Measurements from ENCODE around the gene LHFPL6.

LHFPL6 gene

GRCh38 chr13:39623466-39623865 lies 20.5 kb upstream of the LHFPL6 start:
- Histone ChIP-seq H3K79me2 (ENCODE audit: insufficient read depth, low read length) (no peaks in the 10 kb centered on the region), H2AFZ (ENCODE audit: low read depth, low read length) (no peak overlapping the region), H3K9me3 (ENCODE audit: insufficient read depth, low read length, severe bottlenecking) (no peaks in the 10 kb centered on the region), H4K20me1 (ENCODE audit: insufficient read depth, low read length) (no peaks in the 10 kb centered on the region), H3K9ac (ENCODE audit: low read depth, low read length) (no peak overlapping the region), H3K4me2 (ENCODE audit: insufficient read depth, low read length) (no peak overlapping the region), H3K4me3 (ENCODE audit: low read depth in 1 of 2, low read length in 2 of 2) (no peak overlapping the region), H3K4me1 (ENCODE audit: insufficient read depth, low read length) (no peaks in the 10 kb centered on the region), H3K27ac (ENCODE audit: low read length) (no peak overlapping the region), H3K36me3 (ENCODE audit: insufficient read depth, low read length) (no peaks in the 10 kb centered on the region), H3K27me3 (ENCODE audit: insufficient read depth, low read length, poor library complexity) (no peaks in the 10 kb centered on the region)
- DNase-seq (no peak), ATAC-seq (ENCODE audit: insufficient read depth, low read depth) (no peak)
- TF ChIP-seq CTCF (IDR thresholded peaks at IDR 0.05; ENCODE audit: borderline replicate concordance, extremely low read depth, low read length, poor library complexity, severe bottlenecking) (no peak), EZH2 (IDR thresholded peaks at IDR 0.05; ENCODE audit: borderline replicate concordance, low read depth, low read length, severe bottlenecking) (no peak)

DNA sequence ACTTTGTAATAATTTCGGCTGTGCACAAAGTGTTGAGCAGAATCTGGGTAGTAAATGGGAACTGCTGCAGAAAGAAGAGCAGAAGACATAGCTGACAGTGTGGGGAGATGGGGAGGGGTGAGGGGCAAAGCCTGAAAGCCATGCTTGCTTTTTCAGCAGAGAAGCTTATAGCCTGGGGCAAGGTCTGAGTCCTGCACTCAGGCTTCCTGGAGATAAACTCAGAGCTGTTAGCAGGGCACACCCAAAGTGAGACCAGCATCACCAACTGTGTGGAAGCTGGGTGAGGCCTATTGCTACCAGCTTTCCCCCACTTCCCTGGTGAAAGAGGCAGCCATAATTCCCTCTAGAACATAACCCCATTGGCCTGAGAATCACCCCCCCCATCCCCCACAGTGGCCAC lies 15.6 kb upstream of the LHFPL6 start:
- no peaks in the 10 kb centered on the region for H3K9me3 ChIP-seq (ENCODE audit: insufficient read depth, low read length, severe bottlenecking)
- H2AFZ ChIP-seq (ENCODE audit: low read depth, low read length), result no peak overlapping the region
- H3K79me2 ChIP-seq (ENCODE audit: insufficient read depth, low read length), result no peaks in the 10 kb centered on the region
- no peak for TF ChIP-seq CTCF (IDR thresholded peaks at IDR 0.05; ENCODE audit: borderline replicate concordance, extremely low read depth, low read length, poor library complexity, severe bottlenecking)
- TF ChIP-seq EZH2 (IDR thresholded peaks at IDR 0.05; ENCODE audit: borderline replicate concordance, low read depth, low read length, severe bottlenecking), result no peak
- no peaks in the 10 kb centered on the region for H4K20me1 ChIP-seq (ENCODE audit: insufficient read depth, low read length)
- H3K9ac ChIP-seq (ENCODE audit: low read depth, low read length), result no peak overlapping the region
- DNase-seq, result no peak
- no peak overlapping the region for H3K27ac ChIP-seq (ENCODE audit: low read length)
- H3K4me1 ChIP-seq (ENCODE audit: insufficient read depth, low read length), result no peaks in the 10 kb centered on the region
- no peak overlapping the region for H3K4me2 ChIP-seq (ENCODE audit: insufficient read depth, low read length)
- no peak overlapping the region for H3K4me3 ChIP-seq (ENCODE audit: low read depth in 1 of 2, low read length in 2 of 2)
- no peaks in the 10 kb centered on the region for H3K36me3 ChIP-seq (ENCODE audit: insufficient read depth, low read length)
- H3K27me3 ChIP-seq (ENCODE audit: insufficient read depth, low read length, poor library complexity), result no peaks in the 10 kb centered on the region
- ATAC-seq (ENCODE audit: insufficient read depth, low read depth), result no peak

- Histone ChIP-seq H2AFZ (ENCODE audit: low read depth, low read length) (no peak overlapping the region), H3K9me3 (ENCODE audit: insufficient read depth, low read length, severe bottlenecking) (no peaks in the 10 kb centered on the region), H3K4me2 (ENCODE audit: insufficient read depth, low read length) (no peak overlapping the region), H3K9ac (ENCODE audit: low read depth, low read length) (no peak overlapping the region), H3K4me3 (ENCODE audit: low read depth in 1 of 2, low read length in 2 of 2) (no peak overlapping the region), H3K27ac (ENCODE audit: low read length) (no peak overlapping the region), H3K36me3 (ENCODE audit: insufficient read depth, low read length) (no peaks in the 10 kb centered on the region), H3K27me3 (ENCODE audit: insufficient read depth, low read length, poor library complexity) (no peaks in the 10 kb centered on the region), H3K79me2 (ENCODE audit: insufficient read depth, low read length) (no peaks in the 10 kb centered on the region), H4K20me1 (ENCODE audit: insufficient read depth, low read length) (no peaks in the 10 kb centered on the region), H3K4me1 (ENCODE audit: insufficient read depth, low read length) (no peaks in the 10 kb centered on the region)
- peak; percentile 93 for ATAC-seq (ENCODE audit: insufficient read depth, low read depth)
- TF ChIP-seq EZH2 (IDR thresholded peaks at IDR 0.05; ENCODE audit: borderline replicate concordance, low read depth, low read length, severe bottlenecking) (no peak), CTCF (IDR thresholded peaks at IDR 0.05; ENCODE audit: borderline replicate concordance, extremely low read depth, low read length, poor library complexity, severe bottlenecking) (peak; percentile 88)
- peak; percentile 57 for DNase-seq
These were observed 13.2 kb upstream of the LHFPL6 start for GRCh38 chr13:39616087-39616694.
